ENCODE data around the gene NEDD4L.

The NEDD4L gene

DNA sequence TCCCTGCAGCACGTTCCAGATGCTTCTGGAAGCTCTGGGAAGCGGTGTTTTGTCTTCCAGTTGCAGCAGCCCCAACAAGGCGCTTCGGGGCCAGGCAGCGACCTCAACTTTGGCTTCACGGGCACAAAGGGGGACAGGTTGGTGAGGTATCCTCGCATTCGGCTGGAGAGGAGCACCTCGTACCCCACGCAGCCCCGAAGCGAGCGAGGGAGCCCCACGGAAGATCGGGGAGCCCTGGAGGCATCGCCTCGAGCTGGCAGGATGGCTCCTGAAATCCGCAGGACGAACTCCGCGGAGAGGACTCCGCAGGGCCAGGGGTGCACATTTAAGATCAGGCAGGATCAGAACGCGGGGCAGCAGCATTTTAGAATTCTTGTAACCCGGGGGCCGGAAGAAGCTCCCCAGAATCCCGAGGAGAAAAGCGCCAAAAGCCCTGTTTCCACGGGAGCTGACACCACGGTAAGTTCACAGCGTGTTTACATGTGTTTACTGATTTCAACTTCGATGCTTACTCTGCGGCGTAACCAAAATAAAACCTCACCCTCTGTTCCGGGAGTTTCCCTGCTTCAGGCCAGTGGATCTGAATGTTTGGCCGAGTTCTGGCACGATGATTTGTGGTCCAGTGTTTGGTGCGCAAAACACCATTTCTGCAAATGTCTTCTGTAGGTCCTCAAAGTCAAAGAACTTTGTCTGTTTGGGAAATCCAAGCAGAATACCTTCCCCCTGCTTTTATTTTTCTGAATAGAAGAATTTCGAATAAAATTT is 212.5 kb downstream of the NEDD4L start:
- Histone ChIP-seq H3F3A (ENCODE audit: insufficient read depth) (no peaks in the 10 kb centered on the region), H3K27me3 (ENCODE audit: low read length) (no peaks in the 10 kb centered on the region), H3K36me3 (ENCODE audit: low read length) (no peaks in the 10 kb centered on the region), H3K27ac (ENCODE audit: low read depth, low read length) (no peak overlapping the region), H3K9ac (ENCODE audit: low read length) (no peak overlapping the region), H3K79me2 (ENCODE audit: insufficient read depth, low read length) (no peaks in the 10 kb centered on the region), H3K4me3 (ENCODE audit: insufficient read depth, low read length, poor library complexity, severe bottlenecking) (no peak overlapping the region), H3K9me3 (ENCODE audit: insufficient read depth, low read length) (no peaks in the 10 kb centered on the region), H2AFZ (ENCODE audit: low read depth, low read length, severe bottlenecking) (no peak overlapping the region), H4K20me1 (ENCODE audit: low read depth, low read length) (no peaks in the 10 kb centered on the region), H3K4me2 (ENCODE audit: low read depth, low read length, poor library complexity, severe bottlenecking) (no peak overlapping the region), H3K9me2 (replicated peaks; ENCODE audit: insufficient read depth, low read length) (no peaks in the 10 kb centered on the region)
- TF ChIP-seq CTCF (IDR thresholded peaks at IDR 0.05; ENCODE audit: insufficient read depth, low read length, poor library complexity, severe bottlenecking) (no peak), EZH2phosphoT487 (conservative IDR thresholded peaks at IDR 0.05; ENCODE audit: low read length) (no peak)

- Histone ChIP-seq H3K27ac (ENCODE audit: low read depth, low read length) (no peak overlapping the region), H3K9me3 (ENCODE audit: insufficient read depth, low read length) (no peaks in the 10 kb centered on the region), H3K9me2 (replicated peaks; ENCODE audit: insufficient read depth, low read length) (no peaks in the 10 kb centered on the region), H3K9ac (ENCODE audit: low read length) (no peak overlapping the region), H2AFZ (ENCODE audit: low read depth, low read length, severe bottlenecking) (no peak overlapping the region), H3K79me2 (ENCODE audit: insufficient read depth, low read length) (no peaks in the 10 kb centered on the region), H4K20me1 (ENCODE audit: low read depth, low read length) (no peaks in the 10 kb centered on the region), H3K27me3 (ENCODE audit: low read length) (no peaks in the 10 kb centered on the region), H3K4me3 (ENCODE audit: insufficient read depth, low read length, poor library complexity, severe bottlenecking) (no peak overlapping the region), H3F3A (ENCODE audit: insufficient read depth) (no peaks in the 10 kb centered on the region), H3K36me3 (ENCODE audit: low read length) (no peaks in the 10 kb centered on the region), H3K4me2 (ENCODE audit: low read depth, low read length, poor library complexity, severe bottlenecking) (no peak overlapping the region)
- TF ChIP-seq CTCF (IDR thresholded peaks at IDR 0.05; ENCODE audit: insufficient read depth, low read length, poor library complexity, severe bottlenecking) (no peak), EZH2phosphoT487 (conservative IDR thresholded peaks at IDR 0.05; ENCODE audit: low read length) (no peak)
These were observed 213.4 kb downstream of the NEDD4L start for GRCh38 chr18:58257461-58257860.

GRCh38 chr18:58258692-58259342 is 214.8 kb downstream of the NEDD4L start:
- Histone ChIP-seq H3K4me3 (ENCODE audit: insufficient read depth, low read length, poor library complexity, severe bottlenecking) (no peak overlapping the region), H3K9ac (ENCODE audit: low read length) (no peak overlapping the region), H3K27ac (ENCODE audit: low read depth, low read length) (no peak overlapping the region), H3K79me2 (ENCODE audit: insufficient read depth, low read length) (no peaks in the 10 kb centered on the region), H3K36me3 (ENCODE audit: low read length) (no peaks in the 10 kb centered on the region), H4K20me1 (ENCODE audit: low read depth, low read length) (no peaks in the 10 kb centered on the region), H3K4me2 (ENCODE audit: low read depth, low read length, poor library complexity, severe bottlenecking) (no peak overlapping the region), H2AFZ (ENCODE audit: low read depth, low read length, severe bottlenecking) (no peak overlapping the region), H3F3A (ENCODE audit: insufficient read depth) (no peaks in the 10 kb centered on the region), H3K27me3 (ENCODE audit: low read length) (no peaks in the 10 kb centered on the region), H3K9me3 (ENCODE audit: insufficient read depth, low read length) (no peaks in the 10 kb centered on the region), H3K9me2 (replicated peaks; ENCODE audit: insufficient read depth, low read length) (no peaks in the 10 kb centered on the region)
- TF ChIP-seq EZH2phosphoT487 (conservative IDR thresholded peaks at IDR 0.05; ENCODE audit: low read length) (no peak), CTCF (IDR thresholded peaks at IDR 0.05; ENCODE audit: insufficient read depth, low read length, poor library complexity, severe bottlenecking) (no peak)
